Measurements from ENCODE around the gene TLE3. TPM values are rescaled to one million over a fixed set of nuclear protein-coding genes. Genes with fewer than 3 reads are reported as not detected.

Gene TLE3
- polyA plus RNA-seq, 3 donors = 12.8 to 117 (median 23.6) TPM

DNA sequence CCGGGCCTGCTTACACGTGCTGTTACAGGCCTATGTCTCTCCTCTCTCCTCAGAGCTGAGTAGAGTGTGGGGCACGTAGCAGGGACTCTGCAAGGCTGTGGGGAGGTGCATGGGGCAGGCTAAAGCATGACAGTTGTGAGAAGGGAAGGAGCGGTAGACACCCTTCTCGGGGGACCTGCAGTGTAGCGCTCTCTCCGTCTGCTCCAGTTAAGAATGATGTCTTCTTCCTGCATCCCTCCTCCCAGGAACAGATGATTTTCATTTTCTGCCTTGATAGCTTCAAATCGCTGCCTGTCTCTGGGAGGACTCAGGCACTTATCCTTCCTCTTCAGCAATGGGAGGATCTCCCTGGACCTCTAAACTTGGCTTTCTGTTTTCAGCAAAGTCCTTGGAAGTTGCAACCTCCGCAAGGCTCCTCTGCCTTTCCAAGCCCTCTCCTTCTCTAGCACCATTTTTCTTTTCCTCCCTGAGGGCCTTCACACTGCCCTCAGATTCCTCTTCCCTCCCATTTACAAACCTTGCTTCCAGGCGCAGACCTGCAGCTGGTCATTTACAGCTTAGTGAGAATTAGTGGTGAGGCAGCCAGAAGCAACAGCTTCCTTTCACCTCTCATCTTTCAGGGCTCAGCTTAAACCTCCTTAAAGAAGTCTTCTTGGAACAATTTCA lies 23.4 kb upstream of the TLE3 start:
- Mint-ChIP-seq H3K4me3 (no peak overlapping the region), H3K9me3 (no peaks in the 10 kb centered on the region), H3K27ac (no peak overlapping the region), H3K36me3 (no peaks in the 10 kb centered on the region), H3K27me3 (ENCODE audit: low read depth in 3 of 3) (peaks cover 4 to 10% (median 8%) of the 10 kb centered on the region in 3 donors), H3K4me1 (peaks cover 2% of the 10 kb centered on the region)
- intact Hi-C loops (cut with micrococcal nuclease) = no loop called here
- Histone ChIP-seq H3K9ac (ENCODE audit: insufficient read depth, low read length, poor library complexity, severe bottlenecking) (no peak overlapping the region), H3K27ac (ENCODE audit: low read depth in 1 of 2, low read length in 2 of 2) (no peak overlapping the region), H4K20me1 (ENCODE audit: insufficient read depth, low read length) (no peaks in the 10 kb centered on the region), H2AFZ (ENCODE audit: insufficient read depth, low read depth, low read length, poor library complexity, severe bottlenecking) (no peak overlapping the region), H3K27me3 (ENCODE audit: control insufficient read depth in 2 of 2, insufficient read depth in 2 of 2, low read length in 2 of 2) (no peaks in the 10 kb centered on the region), H3K36me3 (replicated peaks in 1 of 2; ENCODE audit: control insufficient read depth in 1 of 2, insufficient read depth in 2 of 2, low read length in 2 of 2) (no peaks in the 10 kb centered on the region), H3K9me3 (replicated peaks in 1 of 2; ENCODE audit: control insufficient read depth in 1 of 2, insufficient read depth in 1 of 2, low read length in 2 of 2) (no peaks in the 10 kb centered on the region), H3K79me2 (ENCODE audit: insufficient read depth, low read length) (no peaks in the 10 kb centered on the region), H3K4me2 (replicated peaks; ENCODE audit: extremely low read depth, low read length, poor library complexity, severe bottlenecking) (no peak overlapping the region), H3K4me1 (ENCODE audit: control insufficient read depth in 1 of 2, insufficient read depth in 2 of 2, low read length in 2 of 2) (no peaks in the 10 kb centered on the region), H3K4me3 (replicated peaks in 1 of 3; ENCODE audit: low read depth in 2 of 3, low read length in 3 of 3) (no peak overlapping the region)
- TF ChIP-seq, protein P1, sequence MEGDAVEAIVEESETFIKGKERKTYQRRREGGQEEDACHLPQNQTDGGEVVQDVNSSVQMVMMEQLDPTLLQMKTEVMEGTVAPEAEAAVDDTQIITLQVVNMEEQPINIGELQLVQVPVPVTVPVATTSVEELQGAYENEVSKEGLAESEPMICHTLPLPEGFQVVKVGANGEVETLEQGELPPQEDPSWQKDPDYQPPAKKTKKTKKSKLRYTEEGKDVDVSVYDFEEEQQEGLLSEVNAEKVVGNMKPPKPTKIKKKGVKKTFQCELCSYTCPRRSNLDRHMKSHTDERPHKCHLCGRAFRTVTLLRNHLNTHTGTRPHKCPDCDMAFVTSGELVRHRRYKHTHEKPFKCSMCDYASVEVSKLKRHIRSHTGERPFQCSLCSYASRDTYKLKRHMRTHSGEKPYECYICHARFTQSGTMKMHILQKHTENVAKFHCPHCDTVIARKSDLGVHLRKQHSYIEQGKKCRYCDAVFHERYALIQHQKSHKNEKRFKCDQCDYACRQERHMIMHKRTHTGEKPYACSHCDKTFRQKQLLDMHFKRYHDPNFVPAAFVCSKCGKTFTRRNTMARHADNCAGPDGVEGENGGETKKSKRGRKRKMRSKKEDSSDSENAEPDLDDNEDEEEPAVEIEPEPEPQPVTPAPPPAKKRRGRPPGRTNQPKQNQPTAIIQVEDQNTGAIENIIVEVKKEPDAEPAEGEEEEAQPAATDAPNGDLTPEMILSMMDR (IDR thresholded peaks at IDR 0.05) = no peak
- DNase-seq = no peak
- WGBS (ENCODE audit: insufficient coverage) = 77% methylated on average over 5 of the region's 10 CpGs

DNA sequence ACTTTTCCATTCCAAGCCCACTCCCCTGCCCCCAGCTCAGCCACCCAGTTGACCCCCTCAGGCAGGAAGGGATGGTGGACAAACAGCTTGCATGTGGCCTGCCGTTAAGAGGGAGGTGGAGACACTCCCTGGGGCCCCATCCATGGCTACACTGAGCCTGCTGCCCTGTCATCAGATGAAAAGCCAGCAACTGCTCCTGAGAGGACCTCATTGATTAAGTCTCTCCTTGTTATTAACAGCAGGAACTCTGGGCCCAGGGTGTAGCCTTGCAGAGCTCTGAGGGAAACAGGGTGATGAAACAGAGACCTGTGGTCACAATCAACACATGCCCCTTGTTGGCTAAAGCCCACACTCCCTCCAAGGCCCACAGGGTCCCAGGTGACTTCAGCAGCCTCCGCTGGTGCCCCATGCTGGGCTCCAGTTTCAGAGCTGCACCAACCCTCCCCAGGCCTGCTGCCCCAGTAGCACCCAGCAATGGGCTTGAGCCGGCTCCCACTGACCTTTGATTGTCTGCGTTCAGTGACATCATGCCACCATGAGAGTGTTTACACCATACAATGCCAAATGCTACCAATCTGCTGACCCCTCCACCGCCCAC lies 22.3 kb upstream of the TLE3 start:
- H3K9me3 Mint-ChIP-seq = no peaks in the 10 kb centered on the region
- no peak overlapping the region for H3K4me3 ChIP-seq (replicated peaks in 1 of 3; ENCODE audit: low read depth in 2 of 3, low read length in 3 of 3)
- peaks cover 5 to 7% (median 6%) of the 10 kb centered on the region in 3 donors for H3K27me3 Mint-ChIP-seq (ENCODE audit: low read depth in 3 of 3)
- H3K27ac Mint-ChIP-seq = peak overlapping the region in 1 of 7 donors; percentile 58
- TF ChIP-seq, protein P1 (IDR thresholded peaks at IDR 0.05) = no peak
- no peak overlapping the region for H3K27ac ChIP-seq (ENCODE audit: low read depth in 1 of 2, low read length in 2 of 2)
- H3K36me3 ChIP-seq (replicated peaks in 1 of 2; ENCODE audit: control insufficient read depth in 1 of 2, insufficient read depth in 2 of 2, low read length in 2 of 2) = no peaks in the 10 kb centered on the region
- DNase-seq = no peak
- H3K4me2 ChIP-seq (replicated peaks; ENCODE audit: extremely low read depth, low read length, poor library complexity, severe bottlenecking) = no peak overlapping the region
- intact Hi-C loops (cut with micrococcal nuclease) = no loop called here
- no peaks in the 10 kb centered on the region for H3K36me3 Mint-ChIP-seq
- H3K27me3 ChIP-seq (ENCODE audit: control insufficient read depth in 2 of 2, insufficient read depth in 2 of 2, low read length in 2 of 2) = no peaks in the 10 kb centered on the region
- peaks cover 10% of the 10 kb centered on the region for H3K4me1 Mint-ChIP-seq
- H3K4me1 ChIP-seq (ENCODE audit: control insufficient read depth in 1 of 2, insufficient read depth in 2 of 2, low read length in 2 of 2) = peaks cover 7 to 8% of the 10 kb centered on the region in 2 donors
- no peak overlapping the region for H3K9ac ChIP-seq (ENCODE audit: insufficient read depth, low read length, poor library complexity, severe bottlenecking)
- no peaks in the 10 kb centered on the region for H3K9me3 ChIP-seq (replicated peaks in 1 of 2; ENCODE audit: control insufficient read depth in 1 of 2, insufficient read depth in 1 of 2, low read length in 2 of 2)
- WGBS (ENCODE audit: insufficient coverage) = 74% methylated on average over 5 of the region's 5 CpGs
- no peak overlapping the region for H3K4me3 Mint-ChIP-seq
- no peaks in the 10 kb centered on the region for H3K79me2 ChIP-seq (ENCODE audit: insufficient read depth, low read length)
- no peak overlapping the region for H2AFZ ChIP-seq (ENCODE audit: insufficient read depth, low read depth, low read length, poor library complexity, severe bottlenecking)
- H4K20me1 ChIP-seq (ENCODE audit: insufficient read depth, low read length) = no peaks in the 10 kb centered on the region
